Activated gamma-delta T cell (primary cell): ENCODE results near the gene FRK.
"Not testable (repeated sequence)": the region's sequence is repeated elsewhere in the genome, so short reads cannot be mapped to it uniquely, and the experiment has no call there.

ENCODE experiments used
- DNase-seq: peaks from one replicate; lab custom pipeline; 2025; lab: John Stamatoyannopoulos, UW
- total RNA-seq, 2 donors: gene quantifications; one replicate each; lab custom pipeline; 2026; lab: John Stamatoyannopoulos, UW

FRK gene, protein sequence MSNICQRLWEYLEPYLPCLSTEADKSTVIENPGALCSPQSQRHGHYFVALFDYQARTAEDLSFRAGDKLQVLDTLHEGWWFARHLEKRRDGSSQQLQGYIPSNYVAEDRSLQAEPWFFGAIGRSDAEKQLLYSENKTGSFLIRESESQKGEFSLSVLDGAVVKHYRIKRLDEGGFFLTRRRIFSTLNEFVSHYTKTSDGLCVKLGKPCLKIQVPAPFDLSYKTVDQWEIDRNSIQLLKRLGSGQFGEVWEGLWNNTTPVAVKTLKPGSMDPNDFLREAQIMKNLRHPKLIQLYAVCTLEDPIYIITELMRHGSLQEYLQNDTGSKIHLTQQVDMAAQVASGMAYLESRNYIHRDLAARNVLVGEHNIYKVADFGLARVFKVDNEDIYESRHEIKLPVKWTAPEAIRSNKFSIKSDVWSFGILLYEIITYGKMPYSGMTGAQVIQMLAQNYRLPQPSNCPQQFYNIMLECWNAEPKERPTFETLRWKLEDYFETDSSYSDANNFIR
- 0.10 to 0.13 reads per million in 2 donors for total RNA-seq

DNA sequence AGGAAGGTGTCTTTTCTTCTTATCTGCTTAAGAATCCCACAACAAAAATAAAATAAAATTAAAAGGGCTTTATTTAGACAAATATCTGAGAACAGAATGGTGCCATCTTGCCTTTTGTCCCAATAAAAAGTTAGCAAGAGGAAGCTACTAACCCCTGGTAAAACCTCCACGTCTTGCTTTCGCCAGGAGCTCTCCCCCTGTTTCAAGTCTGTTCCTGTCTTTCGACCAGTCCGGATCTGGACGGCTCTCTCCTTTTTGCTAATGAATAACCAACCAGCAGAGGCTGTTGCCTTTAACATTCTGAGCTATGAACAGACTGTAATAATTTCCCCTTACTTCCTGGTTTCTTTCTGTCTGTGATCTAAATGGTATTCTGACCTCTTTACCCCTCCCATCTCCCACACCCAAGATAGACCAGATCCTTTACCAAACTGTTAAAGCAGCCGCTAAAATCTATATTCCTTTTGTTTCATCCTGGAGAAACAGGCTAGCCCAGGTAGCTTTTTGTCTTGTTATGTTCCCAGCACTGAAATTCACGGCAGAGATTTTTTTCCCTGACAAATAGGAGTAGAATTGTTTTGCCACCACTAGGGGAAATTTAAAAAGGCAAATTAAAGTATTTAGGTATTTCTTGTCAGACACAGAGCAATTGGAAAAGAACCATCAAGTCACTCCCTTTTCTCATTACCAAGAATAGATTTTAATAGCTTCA, at the start of gene FRK:
Gene FRK (minus strand): TSS at position 320 of the 712 bp plus-strand sequence. CDS start 580 bp downstream, outside the sequence.
- DNase-seq = no peak

DNA sequence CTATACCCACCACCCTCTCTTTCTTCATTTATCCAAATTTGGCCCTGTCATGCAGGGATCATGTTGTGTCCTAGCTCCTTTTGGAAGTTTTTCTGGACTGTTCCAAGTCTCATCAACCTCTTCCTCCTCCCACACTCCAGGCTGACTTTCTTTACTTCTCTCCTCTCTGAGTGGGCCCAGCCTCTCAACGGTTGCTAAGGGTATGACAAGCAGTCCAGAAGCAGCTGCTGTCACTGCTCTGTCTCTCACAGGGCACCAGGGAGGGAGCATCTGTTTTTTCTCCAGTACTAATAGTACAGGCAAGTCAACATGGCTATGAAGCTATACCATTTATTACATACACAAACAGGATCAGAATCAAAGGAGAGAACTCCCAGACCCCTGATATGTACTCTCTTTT, 48.1 kb upstream of the FRK start:
- DNase-seq = no peak

DNA sequence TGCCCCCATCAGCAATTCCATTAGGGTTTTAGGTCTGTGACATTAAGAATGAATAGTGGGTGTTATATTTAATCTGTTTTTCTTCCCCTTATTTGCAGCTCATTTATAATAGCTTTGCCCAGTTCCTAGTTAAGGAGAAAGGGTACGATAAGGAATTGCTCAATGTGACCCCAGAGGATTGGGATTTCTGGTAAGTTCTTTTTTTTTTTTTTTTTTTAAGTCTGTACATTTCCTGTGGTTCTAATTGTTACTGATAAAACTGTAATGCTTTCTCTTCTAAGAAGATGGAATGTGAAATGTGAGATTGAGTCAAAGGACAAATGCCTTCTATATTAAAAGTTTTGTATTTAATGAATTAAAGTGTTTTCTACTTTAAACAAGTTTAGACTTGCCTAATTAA, 45.5 kb upstream of the FRK start:
- DNase-seq = no peak

DNA sequence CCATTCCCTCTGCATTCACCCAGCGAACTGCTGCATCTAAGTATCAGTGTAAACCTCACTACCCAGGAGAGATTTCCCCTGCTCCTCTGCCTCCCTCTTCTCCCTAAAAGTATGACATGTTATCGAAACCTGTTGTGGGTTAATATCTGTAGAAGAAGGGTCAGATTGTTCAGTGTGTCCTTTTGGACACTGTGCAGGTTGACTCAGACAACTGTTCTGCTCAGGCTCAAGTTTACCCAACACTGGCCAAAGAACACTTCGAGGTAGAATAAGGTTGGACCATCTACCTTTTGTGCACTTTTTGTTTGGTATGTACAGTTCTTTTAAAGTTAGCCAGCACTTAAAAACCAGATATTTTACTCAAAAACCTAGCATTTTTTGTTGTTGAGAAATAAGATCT, 44.6 kb upstream of the FRK start:
- no peak for DNase-seq

DNA sequence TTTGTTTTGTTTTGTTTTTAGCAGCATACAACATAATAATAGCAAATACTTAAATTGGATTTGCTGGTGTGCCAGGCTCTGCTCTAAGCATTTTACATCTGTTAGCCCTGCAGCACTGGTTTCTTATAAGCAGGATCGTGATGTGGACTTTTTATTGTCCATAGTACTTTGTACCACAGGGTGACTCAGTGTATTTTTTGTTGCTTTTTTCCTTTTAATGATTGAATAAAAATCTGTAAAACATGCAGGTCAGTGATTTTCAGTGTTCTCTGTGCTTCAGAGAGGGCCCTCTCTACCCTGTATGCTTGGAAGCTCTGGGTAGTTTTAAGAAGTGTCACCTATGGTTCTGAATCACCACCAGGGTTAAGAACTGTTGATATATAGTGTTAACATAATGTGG, 43.9 kb upstream of the FRK start:
- DNase-seq = no peak

DNA sequence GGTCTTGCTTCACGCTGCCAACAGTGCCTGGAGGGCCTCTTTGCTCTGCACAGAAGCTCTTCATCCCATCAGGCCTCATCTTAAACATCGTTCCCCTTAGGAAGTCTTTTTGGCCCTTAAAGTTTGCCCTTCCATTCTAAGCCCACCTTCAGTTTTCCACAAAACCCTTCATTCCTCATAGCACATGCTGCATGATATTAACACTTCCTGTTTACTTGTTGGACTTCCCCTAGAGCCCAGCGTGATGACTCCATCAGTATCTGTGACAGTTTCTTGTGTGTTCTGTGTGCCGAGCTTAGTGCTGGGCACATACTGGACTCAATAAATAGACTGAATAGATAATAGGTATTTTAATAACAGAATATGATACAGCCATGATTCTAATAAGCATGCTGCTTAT, 42.2 kb upstream of the FRK start:
- DNase-seq = no peak

DNA sequence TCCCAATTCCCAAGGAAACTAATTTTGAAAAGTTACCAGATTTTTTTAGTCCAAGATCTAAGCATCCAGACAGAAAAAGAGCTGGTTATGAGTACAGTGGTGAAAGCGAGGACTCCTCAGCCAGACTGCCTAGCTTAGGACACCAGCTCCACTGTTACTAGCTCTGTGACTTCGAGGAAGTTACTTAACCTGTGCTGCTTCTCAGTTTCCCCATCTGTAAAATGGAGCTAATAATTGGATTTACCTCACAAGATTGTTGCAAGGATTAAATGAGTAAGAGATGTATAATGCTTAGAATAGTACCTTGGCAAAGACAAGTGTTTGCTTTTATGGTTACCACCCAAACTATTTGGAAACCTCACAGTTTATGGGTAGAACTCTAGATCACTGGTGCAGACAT, 41.1 kb upstream of the FRK start:
- DNase-seq = no peak

DNA sequence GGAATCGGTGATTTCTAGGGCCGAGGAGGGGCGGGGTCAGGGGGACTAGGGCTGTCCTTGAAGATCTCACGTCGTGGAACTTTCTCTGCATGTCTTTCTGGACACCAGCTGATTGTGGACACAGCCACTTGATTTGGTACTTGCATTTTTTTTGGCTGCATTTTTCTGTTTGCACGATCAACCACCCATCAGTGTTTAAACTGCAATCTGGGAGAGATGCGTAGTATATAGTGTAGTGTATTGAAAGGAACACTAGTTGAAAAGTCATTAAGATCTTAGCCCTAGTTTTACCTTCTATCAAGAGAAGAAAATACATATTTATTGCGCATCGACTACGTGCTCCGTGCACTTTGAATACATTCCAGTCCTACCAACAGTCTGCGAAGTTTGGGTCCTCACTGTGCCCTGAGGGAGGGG, 40.6 kb upstream of the FRK start:
- no peak for DNase-seq

DNA sequence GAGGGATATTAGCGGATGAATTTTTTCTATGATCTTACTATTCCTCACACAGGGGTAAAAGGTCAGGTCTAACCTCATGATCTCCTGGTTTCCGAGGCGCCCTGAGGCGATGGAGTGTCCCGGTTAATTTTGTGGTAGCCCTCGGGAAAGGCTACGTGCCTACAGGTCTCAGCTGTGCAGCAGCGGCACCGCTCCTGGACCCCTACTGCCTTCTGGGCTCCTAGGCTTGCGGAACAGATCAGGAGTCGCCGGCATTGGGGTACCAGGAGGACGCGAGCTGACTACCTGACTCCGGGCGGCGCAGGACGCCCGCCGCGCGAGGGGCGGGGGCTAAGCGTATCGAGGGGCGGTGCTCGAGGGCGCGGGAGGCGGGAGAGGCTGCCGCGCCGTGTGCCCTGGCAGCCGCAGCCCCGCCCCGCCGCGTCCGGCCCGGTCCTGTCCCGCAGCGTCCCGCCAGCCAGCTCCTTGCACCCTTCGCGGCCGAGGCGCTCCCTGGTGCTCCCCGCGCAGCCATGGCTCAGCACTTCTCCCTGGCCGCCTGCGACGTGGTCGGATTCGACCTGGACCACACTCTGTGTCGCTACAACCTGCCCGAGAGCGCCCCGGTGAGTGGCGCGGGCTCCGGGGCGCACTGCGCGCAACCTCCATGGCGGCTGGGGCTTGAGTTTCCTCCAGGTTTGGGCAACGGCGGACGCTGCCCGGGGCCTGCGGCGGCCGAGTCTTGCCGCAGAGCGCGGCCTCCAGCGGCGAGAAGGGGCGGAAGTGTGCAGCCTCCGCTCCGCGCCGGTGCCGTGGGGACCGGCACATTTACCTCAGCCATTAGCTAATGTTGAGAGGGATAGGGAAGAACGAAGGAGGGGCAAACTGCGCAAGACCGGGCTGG, 40.0 kb upstream of the FRK start, which contains the start of gene NT5DC1:
Gene NT5DC1 (plus strand): TSS at position 435 of the 883 bp plus-strand sequence. CDS start 78 bp downstream, at position 513.
- peak; percentile 73 for DNase-seq

DNA sequence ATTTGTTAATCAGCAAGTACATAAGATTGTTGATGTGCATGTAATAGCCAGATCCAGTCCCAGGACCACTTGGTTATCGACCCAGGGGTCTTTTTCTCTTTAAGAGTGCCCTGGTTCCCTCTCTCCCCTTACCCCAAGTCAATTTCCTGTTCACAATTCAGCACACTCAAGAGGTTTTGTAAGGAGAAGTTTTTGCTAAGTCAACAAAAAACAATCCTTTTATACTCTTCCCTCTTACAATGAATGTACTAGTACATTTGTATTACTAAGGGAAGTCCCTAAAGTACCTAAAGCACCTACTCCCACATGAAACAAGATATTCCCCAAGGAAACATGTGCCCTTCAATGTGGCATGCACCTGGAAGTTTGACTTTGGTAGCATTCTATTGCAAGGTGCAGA, 38.3 kb upstream of the FRK start:
- DNase-seq = no peak

DNA sequence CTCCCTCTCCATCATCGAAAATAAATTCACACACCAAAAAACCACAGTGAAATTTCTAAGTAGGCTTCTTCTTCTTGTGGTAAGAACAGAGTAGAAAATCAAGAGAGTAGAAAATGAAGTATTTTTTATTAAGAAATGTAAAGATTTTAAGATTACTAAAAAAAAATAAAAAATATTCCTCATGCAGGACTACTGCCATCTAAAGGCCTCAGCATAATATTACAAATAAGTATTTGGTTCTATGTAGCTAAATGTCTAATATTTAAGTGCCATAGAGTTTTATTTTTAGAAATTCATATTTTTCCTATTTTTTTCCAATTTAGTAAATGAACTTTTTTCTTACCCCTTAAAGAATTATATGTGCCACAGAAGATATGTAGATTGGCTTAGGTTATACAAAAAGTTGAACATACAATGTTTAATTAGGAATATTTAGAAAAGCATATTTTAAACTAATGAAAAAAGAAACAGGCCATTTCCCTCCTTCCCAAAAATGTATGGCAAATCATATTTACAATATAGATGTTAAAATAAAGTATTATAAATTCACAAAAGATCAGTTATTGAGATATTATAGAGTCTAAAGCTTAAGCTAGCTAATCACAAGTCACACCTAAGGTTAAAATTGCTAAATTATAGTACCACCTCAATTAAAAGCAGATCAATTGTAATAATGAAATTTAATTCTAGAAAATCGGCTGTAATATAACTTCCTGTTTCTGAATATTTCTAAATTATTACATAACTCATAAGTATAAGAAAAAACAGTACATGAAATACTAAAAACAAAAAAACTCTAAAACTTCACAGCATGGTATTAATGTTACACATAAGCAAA, 36.5 kb upstream of the FRK start:
- no peak for DNase-seq

DNA sequence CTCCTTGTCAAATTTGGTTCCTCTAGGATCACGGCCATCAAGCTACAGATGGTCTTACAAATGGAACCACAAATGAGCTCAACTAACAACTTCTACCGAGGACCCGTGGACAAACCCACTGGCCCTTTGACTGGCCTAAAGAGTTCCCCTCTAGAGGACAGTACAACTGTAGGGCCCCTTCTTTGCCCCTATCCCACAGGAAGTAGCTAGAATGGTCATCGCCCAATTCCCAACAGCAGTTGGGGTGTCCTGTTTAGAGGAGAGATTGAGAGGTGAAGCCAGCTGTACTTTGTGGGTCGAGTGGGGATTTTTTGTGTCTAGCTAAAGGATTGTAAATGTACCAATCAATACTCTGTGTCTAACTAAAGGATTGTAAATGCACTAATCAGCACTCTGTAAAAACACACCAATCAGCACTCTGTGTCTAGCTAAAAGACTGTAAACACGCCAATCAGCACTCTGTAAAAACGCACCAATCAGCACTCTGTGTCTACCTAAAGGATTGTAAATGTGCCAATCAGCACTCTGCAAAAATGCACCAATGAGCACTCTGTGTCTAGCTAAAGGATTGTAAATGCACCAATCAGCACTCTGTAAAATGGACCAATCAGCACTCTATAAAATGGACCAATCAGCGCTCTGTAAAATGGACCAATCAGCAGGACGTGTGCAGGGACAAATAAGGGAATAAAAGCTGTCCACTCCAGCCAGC, 35.5 kb upstream of the FRK start:
- not testable (repeated sequence) for DNase-seq

DNA sequence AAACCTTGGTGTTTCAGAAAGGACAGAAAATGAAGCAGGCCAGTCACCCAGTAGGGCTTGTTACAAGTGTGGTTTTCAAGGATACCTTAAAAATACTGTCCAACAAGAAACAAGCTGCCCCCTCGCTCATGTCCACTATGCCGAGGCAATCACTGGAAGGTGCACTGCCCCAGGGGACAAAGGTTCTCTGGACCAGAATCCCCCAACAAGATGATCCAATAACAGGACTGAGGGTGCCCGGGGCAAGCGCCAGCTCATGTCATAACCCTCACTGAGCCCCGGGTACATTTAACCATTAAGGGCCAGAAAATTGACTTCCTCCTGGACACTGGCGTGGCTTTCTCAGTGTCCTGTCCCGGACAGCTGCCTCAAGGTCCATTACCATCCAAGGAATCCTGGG, 33.4 kb upstream of the FRK start:
- DNase-seq = no peak

DNA sequence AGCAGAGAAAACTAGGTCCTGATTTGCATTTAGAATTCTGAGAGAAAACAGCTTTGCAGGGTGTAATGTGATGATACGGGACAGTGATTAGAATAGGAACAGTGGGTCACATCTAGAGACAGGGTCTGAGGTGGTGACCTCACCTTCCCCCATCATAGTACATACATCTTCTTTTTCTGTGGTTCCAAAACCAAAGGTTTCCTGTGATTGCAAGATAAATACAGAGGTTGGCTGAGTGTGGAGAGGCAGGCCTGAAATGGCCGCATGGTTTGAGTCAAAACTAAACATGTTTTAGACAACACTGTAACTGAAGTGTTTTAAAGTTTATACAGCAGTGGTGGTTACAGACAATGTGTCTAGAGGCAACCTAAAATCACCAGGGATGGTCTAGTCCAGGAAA, 29.6 kb upstream of the FRK start:
- no peak for DNase-seq

DNA sequence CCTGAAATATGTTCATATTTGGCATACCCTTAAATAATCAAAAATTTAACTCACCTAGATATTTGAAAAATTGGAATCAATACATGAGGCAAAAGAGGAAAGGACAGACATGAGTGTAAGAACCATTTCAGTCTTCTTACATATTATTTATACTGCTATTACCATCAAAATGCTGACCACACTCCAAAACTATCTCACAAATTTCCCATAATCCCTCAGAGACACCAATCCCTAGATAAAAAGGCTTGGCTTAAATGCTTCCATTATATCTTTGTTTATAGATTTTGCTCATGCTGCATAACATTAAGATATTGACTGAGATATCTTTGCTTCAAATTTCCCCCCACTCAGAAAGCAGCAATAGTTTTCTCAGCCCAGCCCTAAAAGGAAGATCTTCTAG, 28.3 kb upstream of the FRK start:
- no peak for DNase-seq

DNA sequence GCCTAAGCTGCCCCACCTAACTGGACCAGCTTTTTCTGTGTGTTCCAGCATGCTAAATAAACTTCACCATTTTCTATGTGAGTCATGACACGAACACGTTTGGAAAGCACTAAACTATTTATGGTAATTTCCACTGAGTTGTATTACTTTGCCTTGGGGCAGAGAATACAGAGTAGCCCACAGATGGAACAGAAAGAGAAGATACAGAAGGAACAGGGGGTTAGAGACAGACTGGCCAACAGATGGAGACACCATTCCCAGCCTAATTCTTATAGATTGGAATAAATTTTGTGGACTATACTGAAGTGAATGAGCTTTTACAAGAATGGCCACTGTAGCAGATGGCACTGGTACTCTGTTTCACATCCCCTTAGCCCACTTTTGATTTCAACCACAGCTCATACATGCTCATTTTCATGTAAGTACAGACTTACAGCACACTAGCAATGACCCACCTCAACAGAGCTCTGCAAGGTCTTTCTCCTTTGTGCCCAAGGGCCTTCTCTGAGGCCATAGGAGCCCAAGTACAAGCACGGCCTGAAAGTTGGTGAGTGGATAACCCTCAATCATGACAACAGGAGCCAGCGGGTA, 26.8 kb upstream of the FRK start:
- DNase-seq = no peak

DNA sequence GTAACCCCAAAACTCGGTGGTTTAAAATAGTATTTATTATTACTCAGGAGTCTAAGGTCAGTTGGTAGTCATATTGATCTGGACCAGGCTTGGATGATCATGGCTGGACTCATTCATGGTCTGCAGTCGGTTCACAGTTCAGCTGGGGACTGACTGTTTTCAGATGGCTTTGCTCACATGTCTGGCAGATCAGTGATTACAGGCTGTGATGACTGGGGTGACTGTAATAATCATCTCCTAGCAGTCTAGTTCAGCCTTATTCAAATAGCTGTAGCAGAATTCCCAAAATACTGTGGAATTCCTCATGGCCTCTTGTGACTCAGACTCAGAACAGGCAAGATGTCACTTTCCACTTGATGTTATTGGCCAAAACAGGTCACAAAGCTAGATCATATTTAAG, 23.6 kb upstream of the FRK start:
- no peak for DNase-seq

DNA sequence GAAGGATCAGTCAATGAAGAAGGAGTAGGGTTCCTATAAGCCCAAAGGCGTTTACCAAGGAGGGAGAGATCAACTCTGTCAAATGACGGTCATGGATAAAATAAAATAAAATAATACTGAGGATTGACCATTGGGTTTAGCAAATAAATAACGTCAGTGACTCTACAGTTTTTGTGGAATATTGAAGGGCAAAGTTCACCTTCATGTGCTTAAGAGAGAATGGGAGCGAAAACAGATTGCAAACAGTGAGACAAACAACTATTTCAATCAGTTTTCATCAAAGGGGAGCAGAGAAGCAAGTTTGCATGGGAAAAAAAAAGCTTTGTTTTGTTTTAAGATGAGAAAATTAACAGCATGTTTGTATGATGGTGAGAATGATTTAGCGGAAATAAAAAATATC, 22.4 kb upstream of the FRK start:
- no peak for DNase-seq

DNA sequence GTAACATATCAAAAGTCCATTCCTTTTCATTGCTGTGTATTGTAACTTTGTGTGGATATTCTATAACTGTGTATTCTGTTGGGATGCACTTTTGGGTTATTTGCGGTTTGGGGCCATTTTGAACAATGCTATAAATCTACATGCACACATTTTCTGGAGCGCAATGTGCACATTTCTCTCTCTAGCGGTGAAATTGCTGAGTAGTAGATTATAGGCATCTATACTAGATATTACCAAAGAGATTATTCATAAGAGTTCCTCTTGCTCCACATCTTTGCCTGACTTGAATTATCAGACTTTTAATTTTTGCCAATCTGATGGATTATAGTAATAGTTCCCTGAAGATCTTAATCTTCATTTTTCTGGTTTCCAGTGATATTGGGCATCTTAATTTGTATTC, 18.3 kb upstream of the FRK start:
- no peak for DNase-seq

DNA sequence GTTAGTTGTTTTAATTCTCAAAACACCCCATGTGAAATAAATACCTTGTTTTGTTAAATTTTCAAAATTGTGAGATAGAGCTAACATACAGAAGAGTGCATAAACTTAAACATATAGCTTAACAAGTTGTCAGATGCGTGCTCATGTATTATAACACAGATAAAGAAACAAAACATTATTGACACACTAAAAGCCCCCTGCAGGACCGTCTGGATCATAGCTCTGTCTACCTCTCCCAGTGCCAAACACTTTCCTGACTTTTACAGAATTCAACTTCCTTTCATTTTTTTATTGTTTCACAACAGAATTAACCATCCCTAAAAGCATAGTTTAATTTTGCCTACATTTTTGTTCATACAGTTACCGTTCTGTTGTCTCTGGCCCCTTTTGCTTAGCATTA, 17.8 kb upstream of the FRK start:
- DNase-seq = no peak
